CD14-positive monocyte (primary cell): ENCODE data around the gene CCDC175. TPM values are rescaled to one million over a fixed set of nuclear protein-coding genes. Genes with fewer than 3 reads are reported as not detected.
A peak's percentile ranks its signal among the peaks of the same experiment; 100 is the strongest.

ENCODE experiments used
- DNase-seq, 3 donors: peaks; one replicate each; pipeline ENCODE4 v3.0.0-alpha.2; 2011 to 2022
- H2AFZ ChIP-seq: 2 replicates; pipeline ENCODE4 v1.6.0; 2012; ENCODE audit warnings: mild to moderate bottlenecking, low read depth, low read length, inconsistent platforms; ENCODE audit not compliant: insufficient read depth, poor library complexity, severe bottlenecking
- H3K27ac ChIP-seq, 2 donors: 1 replicate in 1 of 2; 2 replicates in 1 of 2; pipeline ENCODE4 v1.5.1; 2012 to 2013; ENCODE audit warnings: low read length in 2 of 2, control low read depth in 1 of 2, inconsistent platforms in 1 of 2, low read depth in 1 of 2, mild to moderate bottlenecking in 1 of 2
- H3K27me3 ChIP-seq, 2 donors: one replicate each; pipeline versions ENCODE4 v1.6.0 to v1.6.1; 2011 to 2013; ENCODE audit warnings: low read length in 2 of 2; ENCODE audit not compliant: control insufficient read depth in 2 of 2, insufficient read depth in 2 of 2
- H3K36me3 ChIP-seq, 2 donors: replicated peaks in 1 of 2; 1 replicate in 1 of 2; 2 replicates in 1 of 2; pipeline versions ENCODE4 v1.5.1 to v1.6.1; 2012 to 2013; ENCODE audit warnings: low read length in 2 of 2, control low read depth in 1 of 2, inconsistent platforms in 1 of 2, mild to moderate bottlenecking in 1 of 2; ENCODE audit not compliant: insufficient read depth in 2 of 2, control insufficient read depth in 1 of 2
- H3K4me1 ChIP-seq, 2 donors: 1 replicate in 1 of 2; 2 replicates in 1 of 2; pipeline versions ENCODE4 v1.5.1 to v1.6.1; 2012 to 2013; ENCODE audit warnings: low read length in 2 of 2, control low read depth in 1 of 2, inconsistent platforms in 1 of 2, mild to moderate bottlenecking in 1 of 2, moderate library complexity in 1 of 2; ENCODE audit not compliant: insufficient read depth in 2 of 2, control insufficient read depth in 1 of 2
- H3K4me2 ChIP-seq: replicated peaks from 2 replicates; pipeline ENCODE3; 2012; ENCODE audit warnings: low read length, moderate library complexity, mild to moderate bottlenecking; ENCODE audit not compliant: poor library complexity, severe bottlenecking; ENCODE audit errors: extremely low read depth
- H3K4me3 ChIP-seq, 3 experiments: fragments of 200-600 bp in 1 of 3; sonication (generic) in 1 of 3; replicated peaks in 1 of 3; 1 replicate in 2 of 3; 2 replicates in 1 of 3; pipeline ENCODE4 v1.5.1; 2011 to 2013; ENCODE audit warnings: low read length in 3 of 3, mild to moderate bottlenecking in 3 of 3, control low read depth in 2 of 3, low read depth in 2 of 3, inconsistent platforms in 1 of 3, moderate library complexity in 1 of 3
- H3K79me2 ChIP-seq: 2 replicates; pipeline ENCODE4 v1.6.0; 2012; ENCODE audit warnings: mild to moderate bottlenecking, control low read depth, inconsistent platforms, low read length, moderate library complexity; ENCODE audit not compliant: insufficient read depth
- H3K9ac ChIP-seq: 2 replicates; pipeline ENCODE4 v1.6.0; 2017; ENCODE audit warnings: low read length, mild to moderate bottlenecking; ENCODE audit not compliant: insufficient read depth, poor library complexity, severe bottlenecking
- H3K9me3 ChIP-seq, 2 donors: replicated peaks in 1 of 2; 1 replicate in 1 of 2; 2 replicates in 1 of 2; pipeline versions ENCODE4 v1.5.1 to v1.6.1; 2012 to 2013; ENCODE audit warnings: low read length in 2 of 2, control low read depth in 1 of 2; ENCODE audit not compliant: control insufficient read depth in 1 of 2, insufficient read depth in 1 of 2
- H4K20me1 ChIP-seq: 2 replicates; pipeline ENCODE4 v1.6.0; 2012; ENCODE audit warnings: mild to moderate bottlenecking, low read length, control low read depth, moderate library complexity; ENCODE audit not compliant: insufficient read depth
- H3K27ac Mint-ChIP-seq, 7 donors: one replicate each; pipeline ENCODE4 v1.8.0; 2020; ENCODE audit warnings: mild to moderate bottlenecking in 7 of 7, mixed read lengths in 7 of 7, moderate library complexity in 6 of 7, inconsistent platforms in 2 of 7
- H3K27me3 Mint-ChIP-seq, 3 donors: one replicate each; pipeline ENCODE4 v1.8.0; 2021 to 2022; ENCODE audit warnings: low read depth in 3 of 3, mild to moderate bottlenecking in 3 of 3, mixed read lengths in 3 of 3, moderate library complexity in 3 of 3, inconsistent platforms in 1 of 3
- H3K36me3 Mint-ChIP-seq, 2 donors: one replicate each; pipeline ENCODE4 v1.8.0; 2020; ENCODE audit warnings: mixed read lengths in 2 of 2, inconsistent platforms in 1 of 2, mild to moderate bottlenecking in 1 of 2
- H3K4me1 Mint-ChIP-seq: one replicate; pipeline ENCODE4 v1.8.0; 2020; ENCODE audit warnings: mild to moderate bottlenecking, mixed read lengths
- H3K4me3 Mint-ChIP-seq, 2 donors: one replicate each; pipeline ENCODE4 v1.8.0; 2020; ENCODE audit warnings: mild to moderate bottlenecking in 2 of 2, mixed read lengths in 2 of 2, moderate library complexity in 1 of 2
- H3K9me3 Mint-ChIP-seq, 7 donors: one replicate each; pipeline ENCODE4 v1.8.0; 2020 to 2022; ENCODE audit warnings: mixed read lengths in 7 of 7, mild to moderate bottlenecking in 6 of 7, moderate library complexity in 6 of 7, inconsistent platforms in 2 of 7
- CTCF ChIP-seq: fragments of 200-600 bp; IDR thresholded peaks from one replicate; pipeline ENCODE4 v1.8.0; 2022; ENCODE audit warnings: antibody characterized with exemption, mild to moderate bottlenecking
- WGBS: methylation state at CpG from one replicate; pipeline ENCODE4 v1.1.5; 2013; ENCODE audit warnings: missing lambda C conversion rate; ENCODE audit not compliant: insufficient coverage; 5-methylcytosine and 5-hydroxymethylcytosine counted together
- intact Hi-C, 2 donors: fragments of 100-400 bp; cut with micrococcal nuclease; formaldehyde crosslinking; loops; one replicate each; pipeline versions ENCODE4 v1.15.0 to v1.15.1; 2023
- polyA plus RNA-seq, 3 donors: library from polyadenylated mRNA; depleted of rRNA in 1 of 3; unstranded in 2 of 3; stranded (reverse) in 1 of 3; fragments of 300-500 nt in 2 of 3; fragments of >200 nt in 1 of 3; fragmentation: Illumina TruSeq in 2 of 3; gene quantifications; 1 replicate in 2 of 3; 2 replicates in 1 of 3; pipeline ENCODE4 v1.2.3, GENCODE V29; 2012 to 2021

Gene CCDC175
- polyA plus RNA-seq, 3 donors, result not detected

DNA sequence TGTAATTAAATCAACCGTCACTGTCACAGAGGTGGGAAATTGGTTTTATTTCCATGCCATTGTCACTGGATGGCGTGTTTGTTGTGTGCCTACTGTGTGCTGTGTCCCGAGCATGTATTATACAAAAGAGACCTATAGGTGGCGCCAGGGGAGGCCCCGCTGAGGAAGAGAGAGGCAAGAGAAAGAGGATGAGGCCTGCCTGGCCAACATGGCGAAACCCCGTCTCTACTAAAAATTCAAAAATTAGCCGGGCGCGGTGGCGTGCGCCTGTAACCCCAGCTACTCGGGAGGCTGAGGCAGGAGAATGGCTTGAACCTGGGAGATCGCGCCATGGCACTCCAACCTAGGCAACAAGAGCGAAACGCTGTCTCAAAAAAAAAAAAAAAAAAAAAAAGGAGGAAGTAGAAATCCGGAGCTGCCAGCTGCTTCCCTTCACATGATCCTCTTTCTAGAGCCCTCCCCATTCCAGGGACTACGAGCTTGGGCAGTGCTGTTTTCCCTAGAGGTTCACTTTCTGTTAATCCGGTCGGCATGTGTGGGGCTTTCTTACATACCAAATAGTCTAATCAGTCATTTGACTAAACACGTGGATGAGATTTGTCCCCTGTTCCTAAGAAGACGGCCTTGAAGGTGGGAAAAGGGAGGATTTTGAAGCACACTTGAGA is 6.4 kb upstream of the CCDC175 start:
- Mint-ChIP-seq H3K36me3 (peaks cover 0 to 2% of the 10 kb centered on the region in 2 donors), H3K4me3 (peak overlapping the region; percentile 71 to 89), H3K27me3 (peaks cover 0 to 5% (median 3%) of the 10 kb centered on the region in 3 donors), H3K9me3 (peaks cover 0 to 4% (median 2%) of the 10 kb centered on the region in 7 donors), H3K27ac (peak overlapping the region in 5 of 7 donors; percentile 68 to 86 (median 72)), H3K4me1 (peaks cover 40% of the 10 kb centered on the region)
- peak; percentile 39 for TF ChIP-seq CTCF
- intact Hi-C loops, result no loop called here
- DNase-seq, result peak; percentile 49 to 68 (median 65)
- Histone ChIP-seq H3K9ac (no peak overlapping the region), H3K4me3 (peak overlapping the region in 2 of 3 experiments; percentile 3 to 51), H3K9me3 (no peaks in the 10 kb centered on the region), H4K20me1 (no peaks in the 10 kb centered on the region), H3K4me2 (peak overlapping the region; percentile 56), H2AFZ (no peak overlapping the region), H3K79me2 (no peaks in the 10 kb centered on the region), H3K27ac (no peak overlapping the region), H3K4me1 (peaks cover 32 to 40% of the 10 kb centered on the region in 2 donors), H3K27me3 (no peaks in the 10 kb centered on the region), H3K36me3 (no peaks in the 10 kb centered on the region)
- 67% methylated on average over 11 of the region's 23 CpGs for WGBS

GRCh38 chr14:59582161-59582560 is 5.5 kb upstream of the CCDC175 start:
- Mint-ChIP-seq H3K27me3 (peaks cover 0 to 5% (median 3%) of the 10 kb centered on the region in 3 donors), H3K36me3 (peaks cover 0 to 2% of the 10 kb centered on the region in 2 donors), H3K9me3 (peaks cover 0 to 4% (median 2%) of the 10 kb centered on the region in 7 donors), H3K27ac (no peak overlapping the region), H3K4me3 (no peak overlapping the region), H3K4me1 (peaks cover 40% of the 10 kb centered on the region)
- no peak overlapping the region for H3K27ac ChIP-seq
- TF ChIP-seq CTCF, result no peak
- no peaks in the 10 kb centered on the region for H3K9me3 ChIP-seq
- no peak overlapping the region for H3K9ac ChIP-seq
- H3K36me3 ChIP-seq, result no peaks in the 10 kb centered on the region
- H3K79me2 ChIP-seq, result no peaks in the 10 kb centered on the region
- H3K4me1 ChIP-seq, result peaks cover 32 to 40% of the 10 kb centered on the region in 2 donors
- H2AFZ ChIP-seq, result no peak overlapping the region
- intact Hi-C loops, result no loop called here
- WGBS, result no CpG with 5 or more reads among the region's 3 CpGs
- no peaks in the 10 kb centered on the region for H4K20me1 ChIP-seq
- DNase-seq, result no peak
- no peaks in the 10 kb centered on the region for H3K27me3 ChIP-seq
- no peak overlapping the region for H3K4me3 ChIP-seq
- H3K4me2 ChIP-seq, result no peak overlapping the region
